Lower leg skin (tissue), 4 donors: ENCODE data around the gene MRPS31. TPM values are rescaled to one million over a fixed set of nuclear protein-coding genes. Genes with fewer than 3 reads are reported as not detected.
A peak's percentile ranks its signal among the peaks of the same experiment; 100 is the strongest.

Experiments
- DNase-seq, 2 donors: peaks; one replicate each; pipeline ENCODE4 v3.0.0-alpha.2; 2019; ENCODE audit warnings: low spot score in 2 of 2
- H3K4me3 ChIP-seq: fragments of 200-600 bp; sonication (generic); 2 replicates; pipeline ENCODE4 v1.5.1; 2017; ENCODE audit warnings: mild to moderate bottlenecking, low read depth; ENCODE audit not compliant: poor library complexity, severe bottlenecking
- CTCF ChIP-seq, 3 donors: fragments of 450-650 bp; IDR thresholded peaks; one replicate each; pipeline ENCODE4 v1.5.1; 2016; ENCODE audit warnings: antibody characterized with exemption in 3 of 3, mild to moderate bottlenecking in 3 of 3, moderate library complexity in 2 of 3
- POLR2A ChIP-seq, 2 donors: fragments of 450-650 bp; IDR thresholded peaks; one replicate each; pipeline ENCODE4 v1.6.1; 2016 to 2017; ENCODE audit warnings: antibody characterized with exemption in 2 of 2, mild to moderate bottlenecking in 1 of 2, moderate library complexity in 1 of 2
- WGBS, 2 donors: methylation state at CpG; one replicate each; pipeline ENCODE4 v1.1.5; 2018; 5-methylcytosine and 5-hydroxymethylcytosine counted together
- intact Hi-C: fragments of 100-400 bp; cut with DNase I; formaldehyde crosslinking; loops from one replicate; pipeline ENCODE4 v1.15.0; 2023; ENCODE audit warnings: low total_unique reads
- total RNA-seq, 4 donors: library from RNA; depleted of rRNA; stranded (reverse); fragments of >200 nt; gene quantifications; one replicate each; pipeline ENCODE4 v1.1.0, GENCODE V29; 2016

The MRPS31 gene
- total RNA-seq, 4 donors from 2014 or later = 11.0 to 22.5 (median 16.0) TPM

DNA sequence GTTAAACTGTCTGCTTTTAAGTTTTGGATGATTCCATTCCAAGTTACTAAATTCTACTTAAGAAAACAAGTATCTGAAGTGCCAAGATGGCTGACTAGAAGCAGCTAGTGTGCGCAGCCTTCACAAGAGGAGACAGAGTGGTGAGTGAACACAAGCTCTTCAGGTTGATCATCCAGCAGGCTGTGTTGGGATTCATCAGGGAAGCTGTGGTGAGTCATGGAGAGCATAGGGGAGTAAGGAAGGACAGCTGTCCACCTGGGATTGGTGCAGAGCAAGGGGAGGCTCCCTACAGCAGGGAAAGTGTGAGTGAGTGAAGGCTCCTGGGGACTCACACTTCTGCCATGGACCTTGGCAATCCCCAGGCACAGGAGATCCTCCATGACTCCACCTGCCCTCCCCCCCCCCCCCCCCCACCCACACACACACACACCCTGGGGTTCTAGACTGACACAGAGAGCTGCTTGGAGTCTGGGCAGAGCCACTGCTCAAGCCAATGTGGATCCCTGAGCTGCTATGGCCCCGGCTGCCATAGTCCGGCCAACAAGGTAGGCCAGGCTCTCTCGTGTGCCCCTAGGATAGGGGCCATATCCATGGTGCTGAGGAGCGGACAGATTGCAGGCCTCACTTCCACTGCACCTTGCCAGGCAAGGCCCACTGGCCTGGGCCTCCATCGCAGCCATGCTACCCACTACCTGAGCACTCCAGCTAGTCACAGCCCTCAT is 41.9 kb upstream of the MRPS31 start:
- 98 to 100% methylated on average over 6 of the region's 6 CpGs for WGBS, 2 donors
- DNase-seq = no peak
- no peak overlapping the region for H3K4me3 ChIP-seq

GRCh38 chr13:40812102-40812501 is 41.1 kb upstream of the MRPS31 start:
- H3K4me3 ChIP-seq = no peak overlapping the region
- no peak for DNase-seq
- intact Hi-C loops = no loop called here
- TF ChIP-seq POLR2A (IDR thresholded peaks at IDR 0.05) (no peak), CTCF (IDR thresholded peaks at IDR 0.05) (no peak)
- 87 to 89% methylated on average over 4 of the region's 4 CpGs for WGBS, 2 donors

More for the DNA sequence above, 41.9 kb upstream of the MRPS31 start:
- no peak for TF ChIP-seq POLR2A (IDR thresholded peaks at IDR 0.05)
- TF ChIP-seq CTCF (IDR thresholded peaks at IDR 0.05) = no peak
- intact Hi-C loops = no loop called here

DNA sequence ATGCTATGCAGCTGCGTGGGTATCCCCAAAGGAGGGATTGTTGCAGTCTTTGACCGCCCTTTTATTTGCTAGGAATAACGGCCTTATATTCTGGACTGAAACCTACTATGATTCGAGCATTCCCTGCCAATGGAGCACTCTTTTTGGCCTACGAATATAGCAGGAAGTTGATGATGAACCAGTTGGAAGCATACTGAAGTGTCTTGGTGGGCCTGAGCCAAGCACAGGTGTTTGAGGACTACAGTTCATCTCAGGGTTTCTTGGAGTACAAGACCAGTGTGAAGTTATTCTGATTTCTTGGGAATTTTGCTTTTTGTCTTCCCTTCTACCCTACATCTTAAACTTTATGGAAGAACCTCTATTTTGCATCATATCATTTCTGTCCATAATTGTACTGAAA is 38.5 kb upstream of the MRPS31 start:
- H3K4me3 ChIP-seq = no peak overlapping the region
- WGBS, 2 donors = 93 to 95% methylated on average over 5 of the region's 5 CpGs
- intact Hi-C loops = no loop called here
- no peak for TF ChIP-seq CTCF (IDR thresholded peaks at IDR 0.05)
- TF ChIP-seq POLR2A (IDR thresholded peaks at IDR 0.05) = no peak
- DNase-seq = peak in 1 of 2 donors; percentile 10

- WGBS, 2 donors = 81 to 88% methylated on average over 1 of the region's 1 CpG
- TF ChIP-seq CTCF (IDR thresholded peaks at IDR 0.05) = no peak
- TF ChIP-seq POLR2A (IDR thresholded peaks at IDR 0.05) = no peak
- intact Hi-C loops = no loop called here
Measured at GRCh38 chr13:40806241-40806640, 35.3 kb upstream of the MRPS31 start.

GRCh38 chr13:40803316-40803715 is 32.3 kb upstream of the MRPS31 start:
- TF ChIP-seq POLR2A (IDR thresholded peaks at IDR 0.05) = no peak
- TF ChIP-seq CTCF (IDR thresholded peaks at IDR 0.05) = no peak
- DNase-seq = no peak
- H3K4me3 ChIP-seq = no peak overlapping the region
- 96% methylated on average over 5 of the region's 5 CpGs for WGBS, 2 donors
- intact Hi-C loops = no loop called here

More at GRCh38 chr13:40806241-40806640, 35.3 kb upstream of the MRPS31 start:
- no peak for DNase-seq
- H3K4me3 ChIP-seq = no peak overlapping the region
